Heart left ventricle (tissue), 13 donors: Measurements from ENCODE around the gene ARPP21.

Experiments used
- POLR2A ChIP-seq, 2 donors: fragments of 450-650 bp; IDR thresholded peaks; one replicate each; pipeline ENCODE4 v1.6.1; 2017; ENCODE audit warnings: antibody characterized with exemption in 2 of 2, mild to moderate bottlenecking in 2 of 2, moderate library complexity in 2 of 2
- TF ChIP-seq, protein P1 (sequence below), 12 donors: fragments of 200-600 bp; sonication (generic) in 4 of 12; IDR thresholded peaks; one replicate each; pipeline versions ENCODE4 v1.5.0 to v1.8.0; 2018 to 2022; ENCODE audit warnings: antibody characterized with exemption in 12 of 12, mild to moderate bottlenecking in 5 of 12
- donor health status: ischemic (EF 13 %, LVEDD 7.1; RV severe dilation, severe dysfunction).
- donor health status: DM: no; HTN: yes; CAD: no.
- donor health status: DM: no; HTN: no; CAD: no.
- donor health status: ischemic (EF 25% LVEDD 6.9; RV normal size, moderate dysfunction).
- donor health status: ischemic (EF 25% LVEDD 5.7; RV mildly dilated, moderate dysfunction).
- donor health status: ischemic (EF 35%, LVEDD 5.7; RV mildly dilated, moderate dysfunction).
- donor health status: nonischemic (EF 11% LVEDD 7.7; RV severe dilation, severe dysfunction).
- donor health status: DM: yes; HTN: yes; CAD: no.
- donor health status: PGD.
- donor health status: ischemic (EF 29% LVEDD 5.4; RV normal size, mild dysfunction).
- donor health status: nonischemic (EF 23%, LVEDD 6.1; RV moderate dilation, normal function).

DNA sequence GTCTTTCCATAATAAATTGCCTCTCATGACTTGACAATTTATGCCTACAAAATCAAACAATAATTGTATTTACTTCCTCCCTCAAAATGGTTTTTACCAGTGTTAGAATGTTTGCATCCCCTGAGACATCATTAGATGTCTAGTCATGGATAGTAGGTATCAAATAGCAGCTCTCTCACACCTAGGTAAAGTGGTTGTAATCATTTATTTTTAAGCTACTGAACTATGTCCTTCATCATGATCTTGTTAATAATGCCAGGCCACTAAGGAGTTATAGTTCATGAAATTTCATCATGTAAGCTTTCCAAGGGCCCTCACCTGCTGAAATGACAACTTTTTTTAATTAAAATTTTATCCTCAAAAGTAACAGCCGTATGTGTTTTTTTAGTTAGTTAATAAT is 134.1 kb downstream of the ARPP21 start:
- TF ChIP-seq, protein P1, sequence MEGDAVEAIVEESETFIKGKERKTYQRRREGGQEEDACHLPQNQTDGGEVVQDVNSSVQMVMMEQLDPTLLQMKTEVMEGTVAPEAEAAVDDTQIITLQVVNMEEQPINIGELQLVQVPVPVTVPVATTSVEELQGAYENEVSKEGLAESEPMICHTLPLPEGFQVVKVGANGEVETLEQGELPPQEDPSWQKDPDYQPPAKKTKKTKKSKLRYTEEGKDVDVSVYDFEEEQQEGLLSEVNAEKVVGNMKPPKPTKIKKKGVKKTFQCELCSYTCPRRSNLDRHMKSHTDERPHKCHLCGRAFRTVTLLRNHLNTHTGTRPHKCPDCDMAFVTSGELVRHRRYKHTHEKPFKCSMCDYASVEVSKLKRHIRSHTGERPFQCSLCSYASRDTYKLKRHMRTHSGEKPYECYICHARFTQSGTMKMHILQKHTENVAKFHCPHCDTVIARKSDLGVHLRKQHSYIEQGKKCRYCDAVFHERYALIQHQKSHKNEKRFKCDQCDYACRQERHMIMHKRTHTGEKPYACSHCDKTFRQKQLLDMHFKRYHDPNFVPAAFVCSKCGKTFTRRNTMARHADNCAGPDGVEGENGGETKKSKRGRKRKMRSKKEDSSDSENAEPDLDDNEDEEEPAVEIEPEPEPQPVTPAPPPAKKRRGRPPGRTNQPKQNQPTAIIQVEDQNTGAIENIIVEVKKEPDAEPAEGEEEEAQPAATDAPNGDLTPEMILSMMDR (IDR thresholded peaks at IDR 0.05), result no peak
- TF ChIP-seq POLR2A (IDR thresholded peaks at IDR 0.05), result no peak
